HepG2 (cell line): ENCODE data around the gene GRIK3. TPM values are rescaled to one million over a fixed set of nuclear protein-coding genes. Genes with fewer than 3 reads are reported as not detected.

Experiments used
- ATAC-seq: fragments of 200-7000 bp; cut with Tn5 transposase; 3 replicates; pipeline ENCODE4 v1.9.1; 2020; ENCODE audit warnings: mild to moderate bottlenecking, moderate library complexity
- BruUV-seq: library from RNA; stranded (reverse); fragments of 400-500 nt; replicated peaks from 2 replicates; lab custom pipeline; 2021; lab: Mats Ljungman, UMichigan
- CTCF ChIA-PET: fragments of 300-600 bp; formaldehyde crosslinking; extraction: SDS; loops from one replicate; lab custom pipeline; 2021; ENCODE audit warnings: low total read pairs, inconsistent platforms, low intra/inter-chr PET ratio; lab: Yijun Ruan, JAX
- POLR2A ChIA-PET: fragments of 350-600 bp; sonication (Branson Sonifier 250); formaldehyde crosslinking; loops from one replicate; lab custom pipeline; 2020; ENCODE audit warnings: antibody characterized with exemption, inconsistent platforms; lab: Yijun Ruan, JAX
- DNase-seq: peaks from one replicate; pipeline ENCODE4 v3.0.0-alpha.2; 2015; ENCODE audit warnings: low spot score
- FAIRE-seq: peaks from 3 replicates; lab custom pipeline; 2011; peaks lifted over from hg19 to GRCh38; lab: Jason Lieb, UNC
- H2AFZ ChIP-seq: one replicate; pipeline ENCODE4 v1.6.1; 2011; ENCODE audit warnings: low read length, inconsistent platforms
- H3K27ac ChIP-seq: fragments of 300-600 bp; 3 replicates; pipeline ENCODE4 v1.8.0; 2011; ENCODE audit warnings: mixed run types, mild to moderate bottlenecking, mixed read lengths, low read length, inconsistent platforms; ENCODE audit not compliant: insufficient read depth; ENCODE audit errors: extremely low read length
- H3K27me3 ChIP-seq, 2 experiments: fragments of 200-600 bp in 1 of 2; 2 replicates in 1 of 2; 3 replicates in 1 of 2; pipeline versions ENCODE4 v1.6.0 to v1.8.0; 2011; ENCODE audit warnings: low read length in 2 of 2, mild to moderate bottlenecking in 2 of 2, moderate library complexity in 2 of 2, inconsistent platforms in 1 of 2; ENCODE audit not compliant: insufficient read depth in 2 of 2, control insufficient read depth in 1 of 2
- H3K36me3 ChIP-seq, 2 experiments: fragments of 200-600 bp in 1 of 2; replicated peaks in 1 of 2; 2 replicates in 1 of 2; 3 replicates in 1 of 2; pipeline versions ENCODE4 v1.5.1 to v1.8.0; 2011; ENCODE audit warnings: low read length in 2 of 2, inconsistent platforms in 1 of 2; ENCODE audit not compliant: insufficient read depth in 2 of 2, control insufficient read depth in 1 of 2
- H3K4me1 ChIP-seq: 2 replicates; pipeline ENCODE4 v1.5.1; 2012; ENCODE audit warnings: low read length, inconsistent platforms; ENCODE audit not compliant: insufficient read depth
- H3K4me2 ChIP-seq: 2 replicates; pipeline ENCODE4 v1.6.0; 2011; ENCODE audit warnings: low read depth, low read length, inconsistent platforms
- H3K4me3 ChIP-seq, 3 experiments: fragments of 200-600 bp in 1 of 3; sonication (generic), shearing (Covaris generic) in 1 of 3; replicated peaks in 1 of 3; 2 replicates each; pipeline ENCODE4 v1.5.1; 2011 to 2016; ENCODE audit warnings: low read length in 3 of 3, inconsistent platforms in 2 of 3, low read depth in 2 of 3, mild to moderate bottlenecking in 2 of 3, control low read depth in 1 of 3, mixed read lengths in 1 of 3; ENCODE audit not compliant: insufficient read depth in 1 of 3
- H3K79me2 ChIP-seq: one replicate; pipeline ENCODE4 v1.6.1; 2011; ENCODE audit warnings: low read length, inconsistent platforms; ENCODE audit not compliant: insufficient read depth
- H3K9ac ChIP-seq: 2 replicates; pipeline ENCODE4 v1.6.0; 2011; ENCODE audit warnings: mild to moderate bottlenecking, low read depth, low read length, inconsistent platforms; ENCODE audit not compliant: insufficient read depth
- H3K9me3 ChIP-seq: 2 replicates; pipeline ENCODE4 v1.5.1; 2012; ENCODE audit warnings: mild to moderate bottlenecking, low read length
- H4K20me1 ChIP-seq: 2 replicates; pipeline ENCODE4 v1.6.0; 2011; ENCODE audit warnings: inconsistent platforms, mild to moderate bottlenecking, low read length, moderate library complexity; ENCODE audit not compliant: insufficient read depth
- AKAP8 ChIP-seq: sonication (generic); formaldehyde crosslinking; IDR thresholded peaks from 2 replicates; pipeline ENCODE4 v1.5.1; 2020; ENCODE audit warnings: mild to moderate bottlenecking, missing genetic modification reagents
- ARID4A ChIP-seq: sonication (generic); formaldehyde crosslinking; IDR thresholded peaks from 2 replicates; pipeline ENCODE4 v1.5.0; 2020; ENCODE audit warnings: mild to moderate bottlenecking, missing genetic modification reagents, borderline replicate concordance
- KLF15 ChIP-seq: sonication (generic); formaldehyde crosslinking; IDR thresholded peaks from 2 replicates; pipeline ENCODE4 v1.8.1; 2023; ENCODE audit warnings: borderline replicate concordance, mild to moderate bottlenecking, inconsistent platforms, missing genetic modification reagents, mixed read lengths
- KMT2A ChIP-seq: sonication (generic); formaldehyde crosslinking; IDR thresholded peaks from 2 replicates; pipeline ENCODE4 v1.4.0; 2020; ENCODE audit warnings: missing genetic modification reagents
- MAFG ChIP-seq: sonication (generic); formaldehyde crosslinking; IDR thresholded peaks from 2 replicates; pipeline ENCODE4 v1.5.1; 2020; ENCODE audit warnings: mild to moderate bottlenecking, missing genetic modification reagents
- REPIN1 ChIP-seq: sonication (generic); formaldehyde crosslinking; IDR thresholded peaks from 2 replicates; pipeline ENCODE4 v1.8.0; 2022; ENCODE audit warnings: missing genetic modification reagents, low read depth, mild to moderate bottlenecking, borderline replicate concordance
- TEAD3 ChIP-seq: optimal IDR thresholded peaks from 2 replicates; pipeline ENCODE3; 2016; ENCODE audit warnings: borderline replicate concordance
- TOPORS ChIP-seq: sonication (generic); formaldehyde crosslinking; IDR thresholded peaks from 2 replicates; pipeline ENCODE4 v1.8.0; 2023; ENCODE audit warnings: mild to moderate bottlenecking, missing genetic modification reagents
- ZNF234 ChIP-seq: sonication (generic); formaldehyde crosslinking; conservative IDR thresholded peaks from 2 replicates; pipeline ENCODE4 v1.5.1; 2020; ENCODE audit warnings: mild to moderate bottlenecking, missing genetic modification reagents
- ZNF280B ChIP-seq: sonication (generic); formaldehyde crosslinking; IDR thresholded peaks from 2 replicates; pipeline ENCODE4 v1.5.0; 2020; ENCODE audit warnings: missing genetic modification reagents, mild to moderate bottlenecking, borderline replicate concordance
- ZNF3 ChIP-seq: IDR thresholded peaks from 2 replicates; pipeline ENCODE4 v1.7.0; 2017; ENCODE audit warnings: inconsistent platforms
- ZNF383 ChIP-seq: sonication (generic); formaldehyde crosslinking; IDR thresholded peaks from 2 replicates; pipeline ENCODE4 v1.4.0; 2020; ENCODE audit warnings: missing genetic modification reagents, mild to moderate bottlenecking, borderline replicate concordance
- ZNF660 ChIP-seq: sonication (generic); formaldehyde crosslinking; IDR thresholded peaks from 2 replicates; pipeline ENCODE4 v1.5.1; 2020; ENCODE audit warnings: mild to moderate bottlenecking, low read depth, missing genetic modification reagents, borderline replicate concordance
- ZNF678 ChIP-seq: sonication (generic); formaldehyde crosslinking; IDR thresholded peaks from 2 replicates; pipeline ENCODE4 v1.4.0; 2020; ENCODE audit warnings: mild to moderate bottlenecking, missing genetic modification reagents
- ZNF792 ChIP-seq: IDR thresholded peaks from 2 replicates; pipeline ENCODE4 v1.6.1; 2016
- ZNF839 ChIP-seq: sonication (generic); formaldehyde crosslinking; IDR thresholded peaks from 2 replicates; pipeline ENCODE4 v1.4.0; 2020; ENCODE audit warnings: missing genetic modification reagents, mild to moderate bottlenecking, borderline replicate concordance
- WGBS: methylation state at CpG from one replicate; pipeline ENCODE4 v1.1.6; 2017; ENCODE audit warnings: low lambda C conversion rate; 5-methylcytosine and 5-hydroxymethylcytosine counted together
- in situ Hi-C: cut with HindIII; loops from 2 replicates; pipeline ENCODE4 v1.10.0; 2017; ENCODE audit warnings: low pct_unique_long_range_greater_than_20kb; ENCODE audit not compliant: extremely low pct_ligation_motif_present
- intact Hi-C: fragments of 100-400 bp; cut with micrococcal nuclease; formaldehyde crosslinking; loops from one replicate; pipeline ENCODE4 v1.10.0; 2022; ENCODE audit not compliant: unreplicated experiment
- polyA plus RNA-seq, 8 experiments: library from polyadenylated mRNA; depleted of rRNA in 3 of 8; stranded (reverse) in 7 of 8; unstranded in 1 of 8; fragments of >200 nt; fragmentation: Illumina TruSeq in 4 of 8; extraction: Trizol in 4 of 8; gene quantifications; 2 replicates each; pipeline versions ENCODE4 v1.2.1 to v1.2.3, GENCODE V29; 2011 to 2016; ENCODE audit warnings: low read depth in 4 of 8, missing spikeins in 1 of 8, mixed read lengths in 1 of 8; ENCODE audit not compliant: insufficient read depth in 1 of 8
- total RNA-seq, 5 experiments: library from RNA; depleted of rRNA; stranded (reverse); fragments of >200 nt; fragmentation: Illumina TruSeq; extraction: Trizol; gene quantifications; 2 replicates each; pipeline ENCODE4 v1.2.3, GENCODE V29; 2016; ENCODE audit warnings: low read depth in 1 of 5
- TF ChIP-seq, protein P1 (sequence below): sonication (generic); formaldehyde crosslinking; IDR thresholded peaks from 2 replicates; pipeline ENCODE4 v1.4.0; 2020; ENCODE audit warnings: missing genetic modification reagents
- TF ChIP-seq, protein P2 (sequence below): fragments of 450-650 bp; IDR thresholded peaks from 2 replicates; pipeline ENCODE4 v1.6.1; 2017

GRIK3 gene
- total and polyA plus RNA-seq, 2 of the 13 experiments (the other 11 are each of a cell fraction or from before 2014, with no cell fraction given) = not detected

- TF ChIP-seq ZNF383 (CRISPR knock-in tag) = no peak
- TF ChIP-seq KMT2A = no peak
- TF ChIP-seq TOPORS (CRISPR knock-in tag) = no peak
- no peak for TF ChIP-seq ARID4A
- TF ChIP-seq, protein P1, sequence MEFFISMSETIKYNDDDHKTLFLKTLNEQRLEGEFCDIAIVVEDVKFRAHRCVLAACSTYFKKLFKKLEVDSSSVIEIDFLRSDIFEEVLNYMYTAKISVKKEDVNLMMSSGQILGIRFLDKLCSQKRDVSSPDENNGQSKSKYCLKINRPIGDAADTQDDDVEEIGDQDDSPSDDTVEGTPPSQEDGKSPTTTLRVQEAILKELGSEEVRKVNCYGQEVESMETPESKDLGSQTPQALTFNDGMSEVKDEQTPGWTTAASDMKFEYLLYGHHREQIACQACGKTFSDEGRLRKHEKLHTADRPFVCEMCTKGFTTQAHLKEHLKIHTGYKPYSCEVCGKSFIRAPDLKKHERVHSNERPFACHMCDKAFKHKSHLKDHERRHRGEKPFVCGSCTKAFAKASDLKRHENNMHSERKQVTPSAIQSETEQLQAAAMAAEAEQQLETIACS (CRISPR knock-in tag) = no peak
- no peak for TF ChIP-seq AKAP8
- TF ChIP-seq MAFG (CRISPR knock-in tag) = no peak
- TF ChIP-seq ZNF839 (CRISPR knock-in tag) = no peak
- TF ChIP-seq KLF15 (CRISPR knock-in tag) = no peak
- TF ChIP-seq REPIN1 (CRISPR knock-in tag) = no peak
- TF ChIP-seq, protein P2, sequence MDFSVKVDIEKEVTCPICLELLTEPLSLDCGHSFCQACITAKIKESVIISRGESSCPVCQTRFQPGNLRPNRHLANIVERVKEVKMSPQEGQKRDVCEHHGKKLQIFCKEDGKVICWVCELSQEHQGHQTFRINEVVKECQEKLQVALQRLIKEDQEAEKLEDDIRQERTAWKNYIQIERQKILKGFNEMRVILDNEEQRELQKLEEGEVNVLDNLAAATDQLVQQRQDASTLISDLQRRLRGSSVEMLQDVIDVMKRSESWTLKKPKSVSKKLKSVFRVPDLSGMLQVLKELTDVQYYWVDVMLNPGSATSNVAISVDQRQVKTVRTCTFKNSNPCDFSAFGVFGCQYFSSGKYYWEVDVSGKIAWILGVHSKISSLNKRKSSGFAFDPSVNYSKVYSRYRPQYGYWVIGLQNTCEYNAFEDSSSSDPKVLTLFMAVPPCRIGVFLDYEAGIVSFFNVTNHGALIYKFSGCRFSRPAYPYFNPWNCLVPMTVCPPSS = no peak
- TF ChIP-seq ZNF792 (CRISPR knock-in tag) = no peak
- TF ChIP-seq ZNF234 (CRISPR knock-in tag) = no peak
- TF ChIP-seq ZNF678 (CRISPR knock-in tag) = no peak
- TF ChIP-seq TEAD3 = no peak
- TF ChIP-seq ZNF280B (CRISPR knock-in tag) = no peak
- TF ChIP-seq ZNF3 (CRISPR knock-in tag) = no peak
- TF ChIP-seq ZNF660 (CRISPR knock-in tag) = no peak
- no peak overlapping the region for H3K27ac ChIP-seq
- no peak overlapping the region for H3K9ac ChIP-seq
- no peaks in the 10 kb centered on the region for H3K9me3 ChIP-seq
- no peak overlapping the region for H3K4me2 ChIP-seq
- H2AFZ ChIP-seq = no peak overlapping the region
- in situ Hi-C loops = no loop called here
- FAIRE-seq (no peak), DNase-seq (no peak), ATAC-seq (no peak)
- H3K79me2 ChIP-seq = no peaks in the 10 kb centered on the region
- H3K4me3 ChIP-seq = no peak overlapping the region
- no peaks in the 10 kb centered on the region for H3K36me3 ChIP-seq
- 34% methylated on average over 13 of the region's 14 CpGs for WGBS
- no peaks in the 10 kb centered on the region for H4K20me1 ChIP-seq
- intact Hi-C loops = no loop called here
- H3K27me3 ChIP-seq = peaks cover 7 to 71% of the 10 kb centered on the region in 2 experiments
- ChIA-PET POLR2A (no interaction called here), CTCF (no interaction called here)
- no TSS peak for BruUV-seq
- peaks cover 9% of the 10 kb centered on the region; the same call in 1 of the 2 replicates for H3K4me1 ChIP-seq
Observed at GRCh38 chr1:36853638-36854037, 180.7 kb downstream of the GRIK3 start.
